Osteoblast (primary cell): ENCODE data around the gene TUBB2B. TPM values are rescaled to one million over a fixed set of nuclear protein-coding genes. Genes with fewer than 3 reads are reported as not detected.

Source experiments
- DNase-seq: peaks from one replicate; pipeline ENCODE4 v3.0.0; 2011; ENCODE audit warnings: low spot score, mixed read lengths; ENCODE audit not compliant: insufficient read length; ENCODE audit errors: missing footprints
- H2AFZ ChIP-seq: 2 replicates; pipeline ENCODE4 v1.6.0; 2011; ENCODE audit warnings: mild to moderate bottlenecking, low read length
- H3K27ac ChIP-seq: 2 replicates; pipeline ENCODE4 v1.5.1; 2011; ENCODE audit warnings: mild to moderate bottlenecking, low read depth, low read length, moderate library complexity
- H3K27me3 ChIP-seq: 2 replicates; pipeline ENCODE4 v1.6.0; 2012; ENCODE audit warnings: mild to moderate bottlenecking, control low read depth, inconsistent platforms, low read length, moderate library complexity; ENCODE audit not compliant: insufficient read depth
- H3K36me3 ChIP-seq: 2 replicates; pipeline ENCODE4 v1.5.1; 2011; ENCODE audit warnings: mild to moderate bottlenecking, low read length, control low read depth, moderate library complexity; ENCODE audit not compliant: insufficient read depth
- H3K4me1 ChIP-seq: 2 replicates; pipeline ENCODE4 v1.5.1; 2011; ENCODE audit warnings: mild to moderate bottlenecking, low read length, control low read depth, moderate library complexity; ENCODE audit not compliant: insufficient read depth
- H3K4me2 ChIP-seq: 2 replicates; pipeline ENCODE4 v1.6.0; 2011; ENCODE audit warnings: mild to moderate bottlenecking, low read length; ENCODE audit not compliant: insufficient read depth
- H3K4me3 ChIP-seq: fragments of 200-600 bp; sonication (generic); 3 replicates; pipeline ENCODE4 v1.5.1; 2012; ENCODE audit warnings: mild to moderate bottlenecking, low read length, inconsistent platforms; ENCODE audit not compliant: insufficient read depth
- H3K79me2 ChIP-seq: 2 replicates; pipeline ENCODE4 v1.6.0; 2012; ENCODE audit warnings: mild to moderate bottlenecking, low read length, control low read depth, inconsistent platforms; ENCODE audit not compliant: insufficient read depth
- H3K9me3 ChIP-seq: 2 replicates; pipeline ENCODE4 v1.5.1; 2011; ENCODE audit warnings: low read depth, low read length, control low read depth
- H4K20me1 ChIP-seq: 2 replicates; pipeline ENCODE4 v1.6.0; 2012; ENCODE audit warnings: mild to moderate bottlenecking, low read length, control low read depth; ENCODE audit not compliant: insufficient read depth
- CTCF ChIP-seq: IDR thresholded peaks from 2 replicates; pipeline ENCODE4 v1.5.1; 2011; ENCODE audit warnings: mild to moderate bottlenecking, low read depth, low read length, moderate library complexity; ENCODE audit errors: extremely low read depth
- total RNA-seq: library from RNA; depleted of rRNA; stranded (reverse); fragments of >200 nt; gene quantifications from 2 replicates; pipeline ENCODE4 v1.2.3, GENCODE V29; 2012

Gene TUBB2B
- total RNA-seq, 1 donor = 9.0 TPM

GRCh38 chr6:3196770-3197169 is 30.7 kb downstream of the TUBB2B start:
- no peak overlapping the region for H2AFZ ChIP-seq
- H3K4me1 ChIP-seq = no peaks in the 10 kb centered on the region

GRCh38 chr6:3195695-3196497 is 31.6 kb downstream of the TUBB2B start:
- H3K4me3 ChIP-seq = no peak overlapping the region
- H3K36me3 ChIP-seq = no peaks in the 10 kb centered on the region
- H3K4me2 ChIP-seq = no peak overlapping the region
- H4K20me1 ChIP-seq = no peaks in the 10 kb centered on the region
- no peak overlapping the region for H3K27ac ChIP-seq
- no peaks in the 10 kb centered on the region for H3K79me2 ChIP-seq
- no peak for TF ChIP-seq CTCF
- no peaks in the 10 kb centered on the region for H3K9me3 ChIP-seq
- no peak for DNase-seq
- no peaks in the 10 kb centered on the region for H3K4me1 ChIP-seq
- H3K27me3 ChIP-seq = peaks cover 3% of the 10 kb centered on the region
- H2AFZ ChIP-seq = no peak overlapping the region

More at GRCh38 chr6:3196770-3197169, 30.7 kb downstream of the TUBB2B start:
- no peaks in the 10 kb centered on the region for H3K79me2 ChIP-seq
- no peak overlapping the region for H3K4me3 ChIP-seq
- H4K20me1 ChIP-seq = no peaks in the 10 kb centered on the region
- no peak overlapping the region for H3K4me2 ChIP-seq
- no peak for TF ChIP-seq CTCF
- H3K27me3 ChIP-seq = peaks cover 3% of the 10 kb centered on the region
- H3K36me3 ChIP-seq = no peaks in the 10 kb centered on the region
- no peak for DNase-seq
- no peaks in the 10 kb centered on the region for H3K9me3 ChIP-seq
- H3K27ac ChIP-seq = no peak overlapping the region

GRCh38 chr6:3195420-3195694 is 32.1 kb downstream of the TUBB2B start:
- no peak overlapping the region for H2AFZ ChIP-seq

More at GRCh38 chr6:3195420-3195694, 32.1 kb downstream of the TUBB2B start:
- Histone ChIP-seq H3K4me3 (no peak overlapping the region), H3K27me3 (peaks cover 3% of the 10 kb centered on the region), H3K4me2 (no peak overlapping the region), H3K4me1 (no peaks in the 10 kb centered on the region), H3K27ac (no peak overlapping the region), H3K9me3 (peaks cover 1% of the 10 kb centered on the region), H3K36me3 (no peaks in the 10 kb centered on the region), H4K20me1 (no peaks in the 10 kb centered on the region), H3K79me2 (no peaks in the 10 kb centered on the region)
- TF ChIP-seq CTCF = no peak
- DNase-seq = no peak
